GM12874 (cell line): ENCODE data around the gene SLC38A4.

ENCODE experiments used
- TF ChIP-seq, protein P1 (sequence below): IDR thresholded peaks from 2 replicates; pipeline ENCODE4 v1.5.1; 2011; ENCODE audit warnings: low read depth, mild to moderate bottlenecking, control low read depth, low read length, moderate library complexity; ENCODE audit not compliant: insufficient read depth

The SLC38A4 gene

DNA sequence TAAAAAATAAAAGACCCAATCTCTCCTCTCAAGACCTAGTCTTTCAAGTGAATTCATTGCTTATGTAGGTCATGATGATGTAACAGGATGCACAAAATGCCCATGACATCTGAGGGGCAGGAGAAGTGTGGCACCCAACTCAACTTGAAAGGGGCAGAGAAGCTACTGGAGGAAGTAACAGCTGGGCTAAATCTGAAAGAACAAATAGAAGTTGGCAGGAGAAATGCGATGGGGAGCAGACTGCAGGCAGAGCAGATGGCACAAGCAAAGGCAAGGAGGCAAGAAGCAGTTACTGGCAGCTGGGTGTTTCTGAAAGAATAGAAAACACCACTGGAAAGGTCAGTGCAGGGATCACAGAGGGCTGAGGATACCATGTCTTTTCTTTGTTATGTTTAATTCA lies 14.6 kb downstream of the SLC38A4 start:
- TF ChIP-seq, protein P1, sequence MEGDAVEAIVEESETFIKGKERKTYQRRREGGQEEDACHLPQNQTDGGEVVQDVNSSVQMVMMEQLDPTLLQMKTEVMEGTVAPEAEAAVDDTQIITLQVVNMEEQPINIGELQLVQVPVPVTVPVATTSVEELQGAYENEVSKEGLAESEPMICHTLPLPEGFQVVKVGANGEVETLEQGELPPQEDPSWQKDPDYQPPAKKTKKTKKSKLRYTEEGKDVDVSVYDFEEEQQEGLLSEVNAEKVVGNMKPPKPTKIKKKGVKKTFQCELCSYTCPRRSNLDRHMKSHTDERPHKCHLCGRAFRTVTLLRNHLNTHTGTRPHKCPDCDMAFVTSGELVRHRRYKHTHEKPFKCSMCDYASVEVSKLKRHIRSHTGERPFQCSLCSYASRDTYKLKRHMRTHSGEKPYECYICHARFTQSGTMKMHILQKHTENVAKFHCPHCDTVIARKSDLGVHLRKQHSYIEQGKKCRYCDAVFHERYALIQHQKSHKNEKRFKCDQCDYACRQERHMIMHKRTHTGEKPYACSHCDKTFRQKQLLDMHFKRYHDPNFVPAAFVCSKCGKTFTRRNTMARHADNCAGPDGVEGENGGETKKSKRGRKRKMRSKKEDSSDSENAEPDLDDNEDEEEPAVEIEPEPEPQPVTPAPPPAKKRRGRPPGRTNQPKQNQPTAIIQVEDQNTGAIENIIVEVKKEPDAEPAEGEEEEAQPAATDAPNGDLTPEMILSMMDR = no peak

DNA sequence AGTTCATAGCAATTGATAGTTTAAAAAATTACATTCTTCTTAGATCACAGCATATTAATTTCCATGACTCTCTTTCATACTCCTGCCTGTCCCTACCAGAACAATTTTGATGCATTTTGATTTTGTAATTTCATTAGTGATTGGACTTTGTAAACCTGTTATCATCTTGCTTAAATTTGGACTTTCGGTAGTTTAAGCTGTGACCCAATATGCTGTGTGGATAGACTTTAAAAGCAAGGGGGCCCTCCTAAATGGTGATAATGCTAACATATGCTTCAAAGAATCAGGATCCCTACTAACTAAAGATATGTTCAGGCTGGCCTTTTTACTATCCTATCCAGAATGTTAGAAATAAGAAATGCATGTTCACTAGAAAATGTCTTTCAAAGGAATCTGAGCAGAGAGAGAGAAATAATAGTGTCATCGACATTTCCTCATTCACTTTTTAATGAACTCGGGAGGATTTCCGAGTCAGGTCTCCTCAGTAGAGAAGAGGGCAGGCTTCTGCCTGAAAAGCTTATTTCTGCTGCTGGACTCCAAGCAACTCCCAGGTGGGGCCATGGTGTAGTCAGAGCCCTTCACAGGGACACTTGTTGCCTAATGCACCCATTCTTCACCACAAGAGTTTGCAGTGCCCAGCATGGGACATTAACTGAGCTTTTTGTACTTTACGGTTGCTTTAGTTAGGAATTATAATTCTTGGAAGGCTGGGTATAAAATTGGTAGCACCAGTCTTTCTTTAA lies 16.7 kb downstream of the SLC38A4 start:
- TF ChIP-seq, protein P1 = no peak

- TF ChIP-seq, protein P1 = no peak
Observed at GRCh38 chr12:46808317-46808716, 17.5 kb downstream of the SLC38A4 start.

DNA sequence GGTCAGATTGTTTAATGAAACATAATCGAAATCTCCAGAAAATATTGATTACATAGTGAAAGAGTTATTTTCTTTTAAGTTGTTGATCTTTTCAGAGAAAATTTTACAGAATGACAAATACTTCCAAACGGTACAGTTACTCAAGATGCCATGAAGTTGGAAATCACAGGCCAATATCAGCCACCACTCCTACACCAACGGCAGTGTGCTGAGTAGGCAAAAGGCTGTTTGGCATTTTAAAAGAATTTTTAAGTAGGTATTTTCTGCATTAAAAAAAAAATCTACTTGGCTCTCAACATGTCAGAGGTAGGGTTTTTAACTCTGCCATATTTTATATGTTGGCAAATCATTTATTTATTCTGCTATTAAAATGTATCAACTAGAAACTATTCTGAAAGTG lies 21.7 kb downstream of the SLC38A4 start:
- TF ChIP-seq, protein P1 = no peak

DNA sequence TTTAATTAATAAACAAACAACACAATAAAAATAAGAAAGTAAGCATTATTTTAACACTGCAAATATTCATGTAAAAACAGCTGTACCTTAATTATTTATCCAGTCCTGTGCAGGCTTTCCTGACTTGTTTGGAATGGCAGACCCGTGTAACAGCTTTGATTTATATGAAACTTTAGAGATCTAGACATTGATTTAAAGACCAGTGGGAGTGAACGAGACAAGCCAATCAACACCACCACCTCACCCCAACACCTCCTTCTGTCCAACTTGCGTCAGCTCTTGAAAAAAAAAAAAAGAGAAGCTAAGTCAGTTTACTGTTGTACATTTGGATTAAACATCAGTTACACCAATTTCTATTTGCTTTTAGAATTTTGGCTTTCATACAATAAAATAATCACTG lies 22.3 kb downstream of the SLC38A4 start:
- TF ChIP-seq, protein P1 = no peak

GRCh38 chr12:46801293-46801692 lies 24.5 kb downstream of the SLC38A4 start:
- TF ChIP-seq, protein P1 = no peak

DNA sequence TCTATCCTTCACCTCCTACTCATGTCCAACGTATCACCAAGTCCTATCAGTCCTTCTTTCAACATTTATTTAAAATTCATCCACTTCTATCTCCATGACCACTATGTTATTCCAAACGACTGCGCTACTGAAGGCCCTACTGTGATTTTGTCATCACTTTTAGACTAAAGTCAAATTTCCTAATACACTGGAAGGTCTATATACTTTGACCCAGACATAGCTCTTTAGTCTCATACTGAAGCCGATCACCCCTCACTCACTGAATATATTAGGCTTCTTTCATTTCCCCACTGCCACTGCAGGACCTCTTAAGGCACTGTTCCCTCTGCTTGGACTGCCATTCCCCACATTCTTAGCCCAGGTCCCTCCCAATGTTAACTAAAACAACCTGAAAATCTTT lies 25.6 kb downstream of the SLC38A4 start:
- TF ChIP-seq, protein P1 = no peak

- TF ChIP-seq, protein P1 = no peak
Observed at GRCh38 chr12:46798648-46799047, 27.1 kb downstream of the SLC38A4 start.
